Measurements from ENCODE around the gene PREP. TPM values are rescaled to one million over a fixed set of nuclear protein-coding genes. Genes with fewer than 3 reads are reported as not detected.

The PREP gene
- total RNA-seq, 2 donors from 2014 or later, result 8.9 to 54.5 TPM

- Histone ChIP-seq H3K4me1 (replicated peaks) (no peaks in the 10 kb centered on the region), H3K9me3 (no peaks in the 10 kb centered on the region), H3K36me3 (no peaks in the 10 kb centered on the region), H3K4me3 (no peak overlapping the region), H3K27me3 (replicated peaks; ENCODE audit: insufficient read depth) (no peaks in the 10 kb centered on the region), H3K27ac (no peak overlapping the region)
- no peak for DNase-seq (ENCODE audit: low spot score)
- intact Hi-C loops (cut with DNase I), result no loop called here
- WGBS, result 69% methylated on average over 6 of the region's 6 CpGs
- TF ChIP-seq CTCF (IDR thresholded peaks at IDR 0.05) (no peak), POLR2AphosphoS5 (IDR thresholded peaks at IDR 0.05) (no peak)
These were observed 138.9 kb downstream of the PREP start for GRCh38 chr6:105263685-105264610.

GRCh38 chr6:105259913-105260889 lies 142.7 kb downstream of the PREP start:
- H3K27ac ChIP-seq, result no peak overlapping the region
- no peaks in the 10 kb centered on the region for H3K36me3 ChIP-seq
- H3K27me3 ChIP-seq (replicated peaks; ENCODE audit: insufficient read depth), result no peaks in the 10 kb centered on the region
- intact Hi-C loops (cut with DNase I), result no loop called here
- no peaks in the 10 kb centered on the region for H3K9me3 ChIP-seq
- no peak for TF ChIP-seq CTCF (IDR thresholded peaks at IDR 0.05)
- 56% methylated on average over 13 of the region's 13 CpGs for WGBS
- no peak for DNase-seq (ENCODE audit: low spot score)
- no peak overlapping the region for H3K4me3 ChIP-seq
- no peaks in the 10 kb centered on the region for H3K4me1 ChIP-seq (replicated peaks)

- WGBS, result 81% methylated on average over 5 of the region's 5 CpGs
- Histone ChIP-seq H3K27me3 (replicated peaks; ENCODE audit: insufficient read depth) (no peaks in the 10 kb centered on the region), H3K9me3 (no peaks in the 10 kb centered on the region), H3K27ac (no peak overlapping the region), H3K4me3 (no peak overlapping the region), H3K36me3 (no peaks in the 10 kb centered on the region), H3K4me1 (replicated peaks) (no peaks in the 10 kb centered on the region)
- DNase-seq (ENCODE audit: low spot score), result no peak
- intact Hi-C loops (cut with DNase I), result no loop called here
- TF ChIP-seq POLR2A (IDR thresholded peaks at IDR 0.05), result no peak
- TF ChIP-seq CTCF (IDR thresholded peaks at IDR 0.05), result no peak
- TF ChIP-seq POLR2AphosphoS5 (IDR thresholded peaks at IDR 0.05), result no peak
These were observed 144.1 kb downstream of the PREP start for GRCh38 chr6:105258816-105259215.

GRCh38 chr6:105257340-105257739 lies 145.5 kb downstream of the PREP start:
- H3K9me3 ChIP-seq, result no peaks in the 10 kb centered on the region
- intact Hi-C loops (cut with DNase I), result no loop called here
- no peak overlapping the region for H3K27ac ChIP-seq
- no peak overlapping the region for H3K4me3 ChIP-seq
- no peak for TF ChIP-seq POLR2A (IDR thresholded peaks at IDR 0.05)
- no peak for DNase-seq (ENCODE audit: low spot score)
- no peaks in the 10 kb centered on the region for H3K27me3 ChIP-seq (replicated peaks; ENCODE audit: insufficient read depth)
- no peaks in the 10 kb centered on the region for H3K4me1 ChIP-seq (replicated peaks)
- H3K36me3 ChIP-seq, result no peaks in the 10 kb centered on the region

- no peaks in the 10 kb centered on the region for H3K4me1 ChIP-seq (replicated peaks)
- H3K4me3 ChIP-seq, result no peak overlapping the region
- no peak overlapping the region for H3K27ac ChIP-seq
- TF ChIP-seq POLR2A (IDR thresholded peaks at IDR 0.05), result no peak
- TF ChIP-seq CTCF (IDR thresholded peaks at IDR 0.05), result no peak
- no peak for DNase-seq (ENCODE audit: low spot score)
- H3K9me3 ChIP-seq, result no peaks in the 10 kb centered on the region
- intact Hi-C loops (cut with DNase I), result no loop called here
- H3K27me3 ChIP-seq (replicated peaks; ENCODE audit: insufficient read depth), result no peaks in the 10 kb centered on the region
- no peaks in the 10 kb centered on the region for H3K36me3 ChIP-seq
These were observed 146.3 kb downstream of the PREP start for GRCh38 chr6:105256619-105257018.
